Activated CD4-positive, alpha-beta T cell treated with anti-CD3 and anti-CD28 coated beads, Interleukin-2, Interleukin-6, amounts not matched to agents 100 ng/mL and 50 ng/mL, durations not matched to agents 16 hours and 8 hours (primary cell): ENCODE data around the gene TMEM63B.
A peak's percentile ranks its signal among the peaks of the same experiment; 100 is the strongest.
"Not testable (repeated sequence)": the region's sequence is repeated elsewhere in the genome, so short reads cannot be mapped to it uniquely, and the experiment has no call there.

Source experiments
- DNase-seq: peaks from one replicate; pipeline ENCODE4 v3.0.0-alpha.2; 2020

TMEM63B gene

DNA sequence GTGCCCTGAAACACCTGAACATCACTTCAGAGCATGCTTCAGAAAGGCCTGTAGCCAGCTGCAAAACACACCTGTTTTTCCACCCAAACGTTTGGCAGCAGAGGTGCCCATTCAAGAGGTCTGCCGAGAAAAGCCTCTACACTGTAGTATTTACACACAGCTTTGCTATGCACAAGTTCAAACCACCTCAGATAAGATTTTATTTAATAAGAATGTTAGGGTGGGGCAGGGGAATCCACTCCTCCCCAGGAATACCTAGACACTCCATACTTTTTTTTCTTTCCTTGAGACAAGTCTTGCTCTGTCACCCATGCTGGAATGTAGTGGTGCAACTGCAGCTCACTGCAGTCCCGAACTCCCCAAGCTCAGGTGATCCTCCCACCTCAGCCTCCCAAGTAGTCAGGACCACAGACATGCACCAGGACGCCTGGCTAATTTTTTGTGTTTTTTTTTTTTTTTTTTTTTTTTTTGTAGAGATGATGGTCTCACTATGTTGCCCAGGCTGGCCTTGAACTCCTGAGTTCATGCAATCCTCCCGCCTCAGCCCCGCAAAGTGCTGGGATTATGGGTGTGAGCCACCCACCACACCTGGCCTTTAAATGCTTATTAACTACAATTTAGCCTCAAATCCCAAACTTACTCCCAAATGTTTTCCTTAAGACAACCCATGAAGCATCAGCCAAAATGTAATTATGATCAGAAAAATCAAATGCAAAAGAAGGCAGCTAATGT lies 9.8 kb upstream of the TMEM63B start:
- DNase-seq: no peak

DNA sequence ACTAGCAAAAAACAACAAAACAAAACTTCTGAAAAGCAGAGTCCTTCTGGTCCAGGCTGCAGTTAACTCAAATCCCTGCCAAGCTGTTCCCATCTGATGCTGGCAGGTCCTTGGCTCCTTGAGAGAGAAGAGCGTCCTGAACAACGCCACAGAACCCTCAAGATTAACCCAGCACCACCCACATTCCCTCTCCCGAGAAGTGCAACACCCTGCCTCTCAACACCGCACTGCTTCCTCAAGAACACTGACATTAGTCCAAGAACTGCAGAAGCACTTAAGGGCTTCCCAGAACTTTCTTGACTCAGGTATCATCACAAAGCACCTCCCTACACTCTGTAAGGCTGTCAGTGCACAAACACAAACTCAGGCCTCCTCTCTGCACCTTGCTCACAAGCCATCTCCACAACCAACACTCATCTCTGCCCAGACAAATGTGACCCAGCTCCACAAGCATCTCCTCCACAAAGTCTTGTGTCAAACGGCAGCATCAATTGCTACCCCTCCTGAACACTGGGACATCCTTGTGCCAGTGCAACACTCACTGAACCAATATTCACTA lies 7.6 kb upstream of the TMEM63B start:
- no peak for DNase-seq

DNA sequence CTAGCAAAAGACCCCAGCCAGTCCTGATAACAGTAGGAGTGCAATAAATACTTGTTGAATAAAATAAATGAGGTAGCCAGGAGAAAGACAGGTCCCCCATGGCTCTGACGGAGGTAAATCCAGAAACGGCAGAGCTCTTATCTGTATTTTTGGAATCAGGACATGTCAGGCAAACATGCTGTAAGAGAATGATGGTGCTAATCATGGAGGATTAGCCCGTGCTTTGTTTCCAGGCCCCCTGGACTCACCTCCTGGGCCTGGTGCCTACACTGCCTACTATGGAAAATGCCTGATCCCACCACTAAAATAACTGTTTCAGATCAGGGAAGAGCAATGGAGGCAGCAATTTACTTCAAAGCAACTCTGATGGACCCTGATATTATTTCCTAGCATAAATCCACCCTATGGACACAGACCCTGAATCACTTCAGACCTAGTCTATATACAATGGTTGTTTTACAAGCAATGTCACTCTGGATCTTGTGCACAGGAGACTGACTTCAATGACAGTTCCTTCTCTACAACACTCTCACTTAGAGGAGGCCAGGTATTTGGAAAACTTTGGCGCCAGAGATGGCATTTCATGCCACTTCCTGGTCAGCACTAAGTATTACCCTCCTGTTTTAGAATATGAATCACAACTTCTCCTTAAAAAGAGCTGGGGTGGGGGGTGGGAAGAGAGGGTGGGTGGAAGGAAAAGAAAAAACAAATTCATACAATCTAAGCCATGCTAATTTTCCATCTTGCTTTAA lies 6.5 kb upstream of the TMEM63B start:
- no peak for DNase-seq

DNA sequence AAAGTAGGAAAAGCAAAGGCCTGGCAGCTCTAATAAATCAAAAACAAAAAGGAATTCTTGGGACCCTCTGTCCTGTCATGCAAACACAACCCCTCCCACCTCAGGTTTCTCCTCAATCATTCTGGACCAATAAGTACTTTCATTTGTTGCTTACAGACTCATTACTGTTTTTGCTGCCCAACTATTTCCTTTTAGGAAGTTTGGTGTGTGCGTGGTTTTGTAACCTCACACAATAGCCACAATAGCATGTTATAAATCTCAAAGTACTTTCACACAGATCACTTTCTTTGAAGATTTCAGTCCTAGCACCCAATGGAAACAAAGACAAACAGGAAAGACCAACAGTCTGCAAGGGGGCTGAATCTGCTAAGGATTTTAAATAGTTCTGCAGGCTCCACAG lies 4.6 kb upstream of the TMEM63B start:
- DNase-seq: peak; percentile 53

DNA sequence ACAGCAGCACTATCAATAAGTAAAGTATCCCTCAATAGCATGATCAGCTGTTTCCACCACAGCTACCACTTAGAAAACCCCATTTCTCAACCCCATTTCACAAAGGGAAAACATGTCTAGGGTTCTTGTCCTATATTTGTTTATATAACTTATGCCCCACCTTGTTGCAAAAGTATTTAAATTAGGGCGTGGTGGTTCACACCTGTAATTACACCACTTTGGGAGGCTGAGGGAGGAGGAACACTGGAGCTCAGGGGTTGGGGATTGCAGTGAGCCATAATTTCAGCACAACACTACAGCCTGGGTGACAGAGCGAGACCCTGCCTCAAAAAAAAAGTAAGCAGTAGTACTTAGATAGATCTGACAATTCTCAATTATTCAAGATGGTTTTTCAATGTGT lies 3.8 kb upstream of the TMEM63B start:
- no peak for DNase-seq

DNA sequence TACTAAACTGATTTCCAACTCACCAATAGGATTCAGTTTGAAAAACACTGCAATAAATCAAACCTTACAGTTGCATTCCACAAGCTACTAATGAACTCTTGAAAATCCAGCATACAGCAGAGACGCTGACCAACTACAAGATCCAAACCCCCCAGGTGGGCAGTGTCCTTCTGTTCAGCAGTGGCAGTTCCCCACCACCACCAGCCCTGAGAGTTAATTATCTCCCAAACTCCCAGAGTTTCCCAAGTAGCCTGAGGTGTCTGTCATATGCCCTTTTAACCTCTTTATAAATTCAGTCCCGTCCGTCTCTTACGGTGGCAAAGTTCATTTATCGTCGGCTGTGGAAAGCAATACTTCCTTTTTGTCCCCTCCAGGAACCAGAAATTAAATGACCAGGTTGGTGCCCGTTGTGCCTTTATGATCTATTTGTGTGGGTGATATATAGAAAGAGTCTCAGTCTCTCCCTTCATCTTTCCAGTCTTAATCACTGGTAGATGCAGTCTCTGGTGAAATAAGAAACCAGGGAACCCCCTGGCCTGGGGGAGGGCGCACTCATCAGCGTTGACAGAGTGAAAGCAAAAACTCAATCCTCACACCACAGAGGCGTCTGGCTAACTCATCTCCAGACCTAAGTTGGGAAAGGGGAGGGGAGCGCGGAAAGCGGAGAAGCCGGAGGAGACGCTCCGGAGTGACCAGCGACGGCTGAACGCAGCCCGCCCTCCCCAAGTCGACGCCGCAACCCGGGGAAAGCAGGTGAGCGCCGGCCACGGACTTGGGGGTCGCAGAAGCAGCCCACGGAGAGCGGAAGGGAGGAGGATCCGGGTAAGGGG lies 819 bp upstream of the TMEM63B start:
- DNase-seq: peak; percentile 85

DNA sequence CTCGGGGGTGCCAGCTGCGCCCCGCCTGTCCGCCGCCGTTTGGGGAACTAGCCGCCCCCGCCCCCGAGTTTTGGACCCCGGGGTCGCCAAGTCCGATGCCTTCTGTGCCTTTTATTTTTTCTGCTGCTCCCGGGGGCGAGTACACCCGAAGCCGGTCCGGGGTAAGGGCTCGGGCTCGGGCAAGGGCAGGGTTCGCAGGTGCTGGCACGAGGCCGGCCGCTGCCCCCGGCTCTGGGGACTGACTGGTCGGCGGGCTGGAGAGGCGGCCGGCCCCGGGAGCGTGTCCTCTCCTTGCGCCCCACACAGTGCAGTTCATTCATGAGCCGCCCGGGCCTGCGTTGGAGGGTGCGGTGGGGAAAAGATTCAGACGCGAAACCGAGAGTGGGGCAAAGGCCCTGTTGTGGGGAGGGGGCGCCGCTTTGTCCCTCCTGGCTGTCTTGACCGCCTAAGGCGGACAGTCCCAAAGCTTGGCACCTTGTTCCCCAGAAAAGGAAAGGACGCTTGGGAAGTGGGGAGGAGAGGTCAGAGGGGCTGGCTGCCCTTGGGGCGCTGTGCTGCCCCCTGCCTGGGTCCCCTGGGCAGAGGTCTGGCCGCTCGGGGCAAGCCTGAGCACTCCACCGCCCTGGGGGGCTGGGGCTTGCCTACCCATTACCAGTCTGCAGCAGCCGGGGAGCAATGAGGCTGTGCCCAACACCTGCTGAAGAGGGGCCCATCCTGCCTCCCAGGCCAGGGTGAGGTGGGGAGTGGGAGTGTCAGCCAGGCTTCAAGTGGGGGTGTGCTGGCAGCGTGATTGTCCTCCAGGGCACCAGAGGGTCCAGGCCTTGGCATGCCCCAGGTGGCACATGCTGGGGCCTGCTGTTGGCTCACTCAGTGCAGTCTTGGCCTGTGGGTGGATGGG lies 915 bp downstream of the TMEM63B start:
- no peak for DNase-seq

DNA sequence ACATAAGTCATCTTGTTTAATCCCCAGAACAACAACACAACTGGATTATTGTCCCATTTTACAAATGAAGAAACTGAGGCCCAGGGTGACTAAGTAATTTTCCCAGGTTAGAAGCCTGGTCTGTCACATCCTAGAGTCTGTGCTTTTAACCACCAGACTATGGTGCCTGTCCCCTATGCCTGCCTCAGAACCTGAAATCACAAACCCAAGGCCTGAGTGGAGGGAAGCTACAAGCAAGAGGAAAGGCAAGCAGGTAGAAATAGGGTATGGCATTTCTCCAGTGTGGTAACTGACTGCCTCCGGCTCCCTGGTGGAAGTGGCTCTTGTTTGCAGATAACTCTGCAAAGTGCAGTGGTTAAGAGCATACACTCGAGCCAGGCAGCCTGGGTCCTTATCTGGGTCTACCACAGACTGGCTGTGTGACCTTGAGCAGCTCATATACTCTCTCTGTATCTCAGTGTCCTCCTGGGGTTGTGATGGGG lies 2.5 kb downstream of the TMEM63B start:
- DNase-seq: no peak

DNA sequence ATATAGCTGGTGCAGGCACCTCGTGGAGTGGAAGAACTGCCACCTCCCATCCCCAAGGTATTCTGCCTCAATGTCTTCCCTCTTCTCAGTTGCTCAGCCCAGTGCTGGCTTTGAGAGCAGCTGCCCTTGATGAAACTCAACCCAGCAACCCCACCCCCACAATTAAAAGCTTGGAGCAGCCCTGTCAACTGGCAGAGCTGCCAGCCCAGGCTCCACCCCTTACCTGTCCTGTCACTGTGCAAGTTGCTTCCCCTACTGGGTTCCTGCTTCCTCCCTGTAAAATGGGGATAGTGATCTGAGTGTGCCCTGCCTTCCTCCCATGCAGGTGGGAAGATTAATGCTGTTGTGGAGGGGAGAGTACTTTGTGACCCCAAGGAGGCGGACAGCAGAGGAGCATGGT lies 4.5 kb downstream of the TMEM63B start:
- DNase-seq: no peak

DNA sequence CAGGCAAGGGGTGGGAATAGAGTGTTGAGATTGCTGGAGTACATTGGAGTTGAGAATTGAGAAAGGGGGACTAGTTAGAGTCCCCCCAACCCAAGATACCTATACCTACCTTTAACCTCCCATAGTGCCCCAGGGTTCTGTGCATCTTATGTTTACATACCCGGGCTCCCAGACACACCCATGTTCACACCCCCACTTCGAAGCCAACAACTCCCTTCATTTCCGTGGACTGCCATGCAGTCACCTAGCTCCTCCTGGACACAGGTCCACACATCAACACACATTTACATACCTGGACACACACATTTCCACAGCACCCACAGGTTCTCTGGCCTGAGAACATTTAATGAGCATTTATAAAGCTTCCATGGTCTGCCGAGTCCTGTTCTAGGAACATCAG lies 5.1 kb downstream of the TMEM63B start:
- no peak for DNase-seq

DNA sequence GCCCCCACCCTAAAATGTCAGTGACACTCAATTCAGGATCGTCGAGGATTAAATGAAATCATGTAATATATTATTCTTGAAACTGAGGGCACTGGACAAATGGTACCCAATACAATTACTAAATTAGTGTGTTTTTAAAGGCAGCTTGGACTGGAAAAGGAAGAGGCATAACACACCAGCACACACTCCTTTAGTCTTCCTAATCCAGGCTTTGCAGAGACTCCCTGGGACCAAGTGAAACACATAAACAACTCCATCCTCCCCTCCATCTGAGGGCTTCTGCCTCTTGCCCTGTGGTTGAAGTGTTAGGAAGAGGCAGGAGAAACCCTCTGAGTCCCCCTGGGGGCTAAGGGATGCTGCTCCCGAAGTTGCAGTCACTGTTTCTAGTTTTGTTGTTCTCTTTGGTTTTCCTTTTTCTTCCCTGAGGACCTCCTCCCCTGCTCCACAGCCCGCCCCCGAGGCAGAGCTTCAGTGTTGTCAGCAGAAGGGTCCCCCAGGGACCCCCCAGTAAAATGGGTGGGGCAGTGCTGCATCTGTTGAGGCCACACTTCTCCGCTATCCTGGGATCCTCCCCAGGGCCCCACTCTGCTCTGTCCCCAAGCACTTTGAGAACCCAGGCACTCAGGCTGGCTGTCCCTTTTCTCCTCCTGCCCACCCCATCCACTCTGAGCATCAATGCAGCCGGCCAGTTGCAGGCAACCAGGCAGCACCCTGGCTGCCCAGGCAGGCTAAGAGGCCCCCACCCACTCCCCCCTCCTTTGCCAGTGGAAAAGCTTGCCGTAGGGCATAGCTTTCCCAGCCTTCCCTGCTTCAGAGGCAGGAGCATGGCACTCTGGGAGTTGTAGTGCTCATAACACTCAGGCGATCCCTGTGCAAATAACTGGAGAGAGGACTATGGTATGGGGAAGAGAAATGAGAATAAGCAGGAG lies 5.9 kb downstream of the TMEM63B start:
- DNase-seq: peak; percentile 14

DNA sequence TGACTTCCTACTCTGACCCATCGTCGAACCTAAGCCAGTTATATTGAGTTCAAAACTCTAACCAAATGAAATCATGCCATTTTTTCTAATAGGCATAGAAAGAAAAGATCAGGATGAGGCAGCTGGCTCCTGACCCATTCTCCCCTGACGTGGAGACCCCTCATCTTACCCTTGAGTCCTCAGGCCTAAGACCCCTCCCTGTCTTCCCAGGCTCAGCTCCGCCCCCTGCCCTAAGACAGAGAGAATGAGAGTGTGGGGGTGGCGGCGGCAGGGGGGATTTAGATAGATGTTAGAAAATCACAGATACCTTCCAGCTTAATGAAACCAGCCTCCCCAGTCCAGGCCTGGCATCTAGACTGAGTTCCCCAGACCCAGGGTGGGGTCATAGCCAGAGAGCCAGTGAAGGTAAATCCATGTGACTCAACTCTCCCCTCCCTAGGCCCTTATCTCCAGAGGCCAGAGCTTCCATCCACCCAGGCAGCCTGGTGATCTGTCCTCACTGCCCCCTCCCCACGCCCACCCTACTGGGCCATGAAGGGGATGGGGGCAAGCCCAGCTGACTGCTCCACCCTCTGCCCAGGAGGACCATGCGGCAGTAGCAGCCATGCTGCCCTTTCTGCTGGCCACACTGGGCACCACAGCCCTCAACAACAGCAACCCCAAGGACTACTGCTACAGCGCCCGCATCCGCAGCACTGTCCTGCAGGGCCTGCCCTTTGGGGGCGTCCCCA lies 6.8 kb downstream of the TMEM63B start:
- DNase-seq: no peak

DNA sequence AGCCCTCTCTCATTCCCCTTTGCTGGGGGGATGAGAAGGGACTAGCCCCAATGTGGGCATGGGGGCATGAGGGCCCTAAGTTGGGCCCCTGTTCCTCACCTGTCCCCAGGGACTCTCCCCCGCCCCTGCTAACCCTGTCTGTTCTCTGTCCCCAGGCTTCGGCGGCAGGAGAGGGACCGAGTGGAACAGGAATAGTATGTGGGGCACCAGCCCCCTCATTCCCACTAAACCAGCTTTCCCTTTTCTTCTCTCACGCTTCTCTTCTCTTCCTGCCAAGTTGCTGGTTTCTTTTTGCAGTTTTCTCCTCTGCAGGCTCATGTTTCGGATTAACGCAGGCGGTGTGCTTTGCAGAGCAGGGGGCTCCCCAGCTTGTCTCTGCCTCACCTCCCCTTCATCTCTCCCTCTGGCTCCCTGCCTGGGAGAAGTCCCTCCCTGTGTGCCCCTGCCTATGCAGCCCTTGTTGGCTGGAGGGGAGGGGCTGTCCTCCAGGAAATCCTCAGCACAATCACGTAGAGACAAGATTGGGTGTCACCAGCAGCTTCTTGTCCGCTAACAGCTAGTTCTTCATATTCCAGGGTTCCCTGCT lies 7.9 kb downstream of the TMEM63B start:
- DNase-seq: no peak

DNA sequence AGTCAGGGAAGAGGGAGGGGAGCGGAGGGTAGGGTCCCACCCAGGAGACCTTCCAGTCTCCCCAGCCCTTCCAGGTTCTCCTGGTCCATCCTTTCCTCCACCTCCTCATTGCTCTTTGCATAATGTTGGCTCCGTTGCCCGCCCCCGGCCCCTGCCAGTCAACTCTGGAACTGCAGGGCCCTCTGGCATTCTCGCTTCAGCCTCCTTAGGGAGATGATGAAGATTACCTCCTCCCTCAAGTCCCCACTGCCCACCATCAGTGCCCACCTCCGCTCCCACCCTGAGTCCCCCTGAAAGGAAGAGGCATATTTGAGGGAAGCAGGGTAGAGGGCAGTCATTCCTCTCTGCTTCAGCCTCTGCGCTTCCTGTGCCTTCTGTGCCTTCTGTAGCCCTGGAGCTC lies 8.5 kb downstream of the TMEM63B start:
- DNase-seq: no peak

DNA sequence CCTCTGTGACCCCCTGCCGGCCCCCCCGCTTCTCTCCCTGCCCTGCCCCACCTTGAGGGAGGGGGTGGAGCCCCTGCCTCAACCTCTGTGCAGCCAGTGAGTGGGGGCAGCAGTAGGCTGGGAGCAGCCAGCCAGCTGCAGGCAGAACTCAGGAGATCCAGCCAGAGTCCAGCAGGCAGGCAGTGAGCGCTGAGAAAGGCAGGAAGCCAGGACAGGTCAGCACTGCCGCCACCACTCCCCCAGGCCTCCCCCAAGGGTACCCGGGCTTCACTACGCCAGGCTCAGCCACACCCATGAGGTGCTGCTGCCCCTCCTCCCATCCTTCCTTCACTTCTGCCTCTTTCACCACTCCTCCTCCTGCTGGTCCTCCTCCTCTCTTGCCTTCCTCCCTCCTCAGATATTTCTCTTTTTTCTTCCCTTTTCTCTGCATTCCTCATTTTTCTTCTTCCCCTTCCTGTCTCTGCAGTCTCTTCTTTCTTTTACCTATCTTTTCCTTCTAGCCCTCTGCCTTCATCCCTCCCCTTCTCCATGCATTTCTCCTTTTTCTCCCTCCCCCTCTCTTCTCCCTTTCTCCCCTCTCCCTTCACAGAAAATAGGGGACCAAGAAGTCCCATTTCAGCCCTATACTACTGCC lies 11.5 kb downstream of the TMEM63B start:
- no peak for DNase-seq

DNA sequence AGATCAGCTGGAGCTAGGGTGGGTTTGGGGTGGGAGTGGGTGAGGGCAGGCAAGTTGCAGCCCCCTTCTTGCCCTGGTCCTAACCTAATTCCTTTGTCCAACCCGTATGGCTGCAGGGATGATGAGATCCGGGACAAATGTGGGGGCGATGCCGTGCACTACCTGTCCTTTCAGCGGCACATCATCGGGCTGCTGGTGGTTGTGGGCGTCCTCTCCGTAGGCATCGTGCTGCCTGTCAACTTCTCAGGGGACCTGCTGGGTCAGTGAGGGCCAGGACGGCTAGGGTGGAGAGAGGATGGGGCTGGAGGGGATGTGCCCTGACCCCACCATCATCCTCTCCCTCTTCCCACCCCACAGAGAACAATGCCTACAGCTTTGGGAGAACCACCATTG lies 12.0 kb downstream of the TMEM63B start:
- no peak for DNase-seq

DNA sequence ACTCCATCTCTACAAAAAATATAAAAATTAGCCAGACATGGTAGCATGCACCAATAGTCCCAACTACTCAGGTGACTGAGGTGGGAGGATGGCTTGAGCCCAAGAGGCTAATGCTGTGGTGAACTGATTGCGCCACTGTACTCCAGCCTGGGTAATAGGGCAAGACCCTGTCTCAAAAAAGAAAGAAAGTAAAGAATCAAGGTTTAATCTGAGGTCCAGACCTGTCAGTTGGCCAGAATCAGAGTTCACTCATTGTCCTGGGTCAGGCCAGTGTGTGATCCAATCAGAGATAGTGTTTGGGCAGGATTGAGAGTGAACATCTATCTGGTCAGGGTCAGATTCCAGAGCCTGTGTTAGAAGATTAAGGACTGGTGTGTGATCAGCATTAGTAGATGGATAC lies 15.5 kb downstream of the TMEM63B start:
- DNase-seq: no peak

DNA sequence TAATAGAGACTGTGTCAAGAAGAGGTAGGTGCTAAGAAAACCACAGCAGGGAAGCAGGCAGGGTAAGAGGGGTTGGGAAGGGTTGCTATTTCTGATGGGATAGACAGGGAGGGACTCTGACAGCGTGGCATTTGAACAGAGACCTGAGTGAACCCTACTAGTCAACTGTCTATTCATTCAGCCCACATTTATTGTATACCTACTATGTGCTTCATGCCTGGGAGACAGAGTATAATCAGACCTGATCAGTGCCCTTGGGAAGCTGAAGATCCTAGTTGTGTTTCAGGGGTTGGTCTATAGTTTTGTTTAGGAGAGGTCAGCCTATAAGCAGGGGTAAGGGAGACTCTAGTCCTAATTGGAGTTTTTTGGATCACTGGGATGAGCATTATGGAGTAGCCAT lies 16.4 kb downstream of the TMEM63B start:
- DNase-seq: no peak

DNA sequence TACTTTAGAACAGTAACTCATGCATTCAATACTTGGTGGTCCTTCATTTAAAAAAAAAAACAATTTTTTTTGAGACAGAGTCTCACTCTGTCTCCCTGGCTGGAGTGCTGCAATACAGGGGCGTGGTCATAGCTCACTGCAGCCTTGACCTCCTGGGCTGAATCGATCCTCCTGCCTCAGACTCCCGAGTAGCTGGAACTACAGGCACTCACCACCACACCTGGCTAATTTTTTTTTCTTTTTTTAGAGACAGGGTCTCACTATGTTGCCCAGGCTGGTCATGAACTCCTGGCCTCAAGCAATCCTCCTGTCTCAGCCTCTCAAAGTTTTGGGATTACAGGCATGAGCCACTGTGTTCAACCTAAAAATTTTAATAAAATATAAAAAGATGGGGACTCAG lies 17.2 kb downstream of the TMEM63B start:
- DNase-seq: not testable (repeated sequence)
